ENCODE data around the gene FBXO4.

- TF ChIP-seq, protein P1, sequence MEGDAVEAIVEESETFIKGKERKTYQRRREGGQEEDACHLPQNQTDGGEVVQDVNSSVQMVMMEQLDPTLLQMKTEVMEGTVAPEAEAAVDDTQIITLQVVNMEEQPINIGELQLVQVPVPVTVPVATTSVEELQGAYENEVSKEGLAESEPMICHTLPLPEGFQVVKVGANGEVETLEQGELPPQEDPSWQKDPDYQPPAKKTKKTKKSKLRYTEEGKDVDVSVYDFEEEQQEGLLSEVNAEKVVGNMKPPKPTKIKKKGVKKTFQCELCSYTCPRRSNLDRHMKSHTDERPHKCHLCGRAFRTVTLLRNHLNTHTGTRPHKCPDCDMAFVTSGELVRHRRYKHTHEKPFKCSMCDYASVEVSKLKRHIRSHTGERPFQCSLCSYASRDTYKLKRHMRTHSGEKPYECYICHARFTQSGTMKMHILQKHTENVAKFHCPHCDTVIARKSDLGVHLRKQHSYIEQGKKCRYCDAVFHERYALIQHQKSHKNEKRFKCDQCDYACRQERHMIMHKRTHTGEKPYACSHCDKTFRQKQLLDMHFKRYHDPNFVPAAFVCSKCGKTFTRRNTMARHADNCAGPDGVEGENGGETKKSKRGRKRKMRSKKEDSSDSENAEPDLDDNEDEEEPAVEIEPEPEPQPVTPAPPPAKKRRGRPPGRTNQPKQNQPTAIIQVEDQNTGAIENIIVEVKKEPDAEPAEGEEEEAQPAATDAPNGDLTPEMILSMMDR (IDR thresholded peaks at IDR 0.05): no peak
- no peak for TF ChIP-seq EZH2 (IDR thresholded peaks at IDR 0.05; ENCODE audit: borderline replicate concordance, insufficient read depth, low read depth, low read length, poor library complexity, severe bottlenecking)
Measured at GRCh38 chr5:41966401-41967105, 41.5 kb downstream of the FBXO4 start.
